Heart left ventricle (tissue), 13 donors: Measurements from ENCODE around the gene ARHGAP36.

Experiments
- POLR2A ChIP-seq, 2 donors: fragments of 450-650 bp; IDR thresholded peaks; one replicate each; pipeline ENCODE4 v1.6.1; 2017; ENCODE audit warnings: antibody characterized with exemption in 2 of 2, mild to moderate bottlenecking in 2 of 2, moderate library complexity in 2 of 2
- TF ChIP-seq, protein P1 (sequence below), 12 donors: fragments of 200-600 bp; sonication (generic) in 4 of 12; IDR thresholded peaks; one replicate each; pipeline versions ENCODE4 v1.5.0 to v1.8.0; 2018 to 2022; ENCODE audit warnings: antibody characterized with exemption in 12 of 12, mild to moderate bottlenecking in 5 of 12
- donor health status: ischemic (EF 13 %, LVEDD 7.1; RV severe dilation, severe dysfunction).
- donor health status: DM: no; HTN: yes; CAD: no.
- donor health status: DM: no; HTN: no; CAD: no.
- donor health status: ischemic (EF 25% LVEDD 6.9; RV normal size, moderate dysfunction).
- donor health status: ischemic (EF 25% LVEDD 5.7; RV mildly dilated, moderate dysfunction).
- donor health status: ischemic (EF 35%, LVEDD 5.7; RV mildly dilated, moderate dysfunction).
- donor health status: nonischemic (EF 11% LVEDD 7.7; RV severe dilation, severe dysfunction).
- donor health status: DM: yes; HTN: yes; CAD: no.
- donor health status: PGD.
- donor health status: ischemic (EF 29% LVEDD 5.4; RV normal size, mild dysfunction).
- donor health status: nonischemic (EF 23%, LVEDD 6.1; RV moderate dilation, normal function).

DNA sequence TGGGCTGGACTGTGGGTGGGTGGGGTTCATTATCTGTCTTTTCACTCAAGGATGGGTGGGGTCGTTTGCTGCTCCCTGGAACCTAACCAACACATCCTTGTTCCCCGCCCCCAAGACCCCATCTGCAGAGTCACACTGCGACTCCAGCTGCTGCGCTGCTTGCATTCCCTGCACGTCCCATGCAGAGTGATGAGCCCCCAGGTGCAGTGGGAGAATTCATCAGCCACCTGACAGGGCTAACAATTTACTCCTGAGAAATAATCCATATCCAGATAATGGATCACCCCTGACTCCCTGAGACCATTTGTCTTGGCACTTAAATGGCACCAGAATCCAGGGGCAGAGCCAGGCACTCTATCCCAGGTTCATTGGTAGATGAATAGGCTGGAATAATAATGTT is 12.4 kb upstream of the ARHGAP36 start:
- TF ChIP-seq, protein P1, sequence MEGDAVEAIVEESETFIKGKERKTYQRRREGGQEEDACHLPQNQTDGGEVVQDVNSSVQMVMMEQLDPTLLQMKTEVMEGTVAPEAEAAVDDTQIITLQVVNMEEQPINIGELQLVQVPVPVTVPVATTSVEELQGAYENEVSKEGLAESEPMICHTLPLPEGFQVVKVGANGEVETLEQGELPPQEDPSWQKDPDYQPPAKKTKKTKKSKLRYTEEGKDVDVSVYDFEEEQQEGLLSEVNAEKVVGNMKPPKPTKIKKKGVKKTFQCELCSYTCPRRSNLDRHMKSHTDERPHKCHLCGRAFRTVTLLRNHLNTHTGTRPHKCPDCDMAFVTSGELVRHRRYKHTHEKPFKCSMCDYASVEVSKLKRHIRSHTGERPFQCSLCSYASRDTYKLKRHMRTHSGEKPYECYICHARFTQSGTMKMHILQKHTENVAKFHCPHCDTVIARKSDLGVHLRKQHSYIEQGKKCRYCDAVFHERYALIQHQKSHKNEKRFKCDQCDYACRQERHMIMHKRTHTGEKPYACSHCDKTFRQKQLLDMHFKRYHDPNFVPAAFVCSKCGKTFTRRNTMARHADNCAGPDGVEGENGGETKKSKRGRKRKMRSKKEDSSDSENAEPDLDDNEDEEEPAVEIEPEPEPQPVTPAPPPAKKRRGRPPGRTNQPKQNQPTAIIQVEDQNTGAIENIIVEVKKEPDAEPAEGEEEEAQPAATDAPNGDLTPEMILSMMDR (IDR thresholded peaks at IDR 0.05), result no peak
- TF ChIP-seq POLR2A (IDR thresholded peaks at IDR 0.05), result no peak
